Stimulated activated CD4-positive, alpha-beta T cell treated with anti-CD3 and anti-CD28 coated beads, Interleukin-2, amount 100 ng/mL, for 24 hours (primary cell): ENCODE data around the gene RPL36AL.
A peak's percentile ranks its signal among the peaks of the same experiment; 100 is the strongest.

Experiments
- DNase-seq, 2 donors: peaks; one replicate each; pipeline ENCODE4 v3.0.0-alpha.2; 2020

Gene RPL36AL

GRCh38 chr14:49617852-49618519 lies 2.4 kb downstream of the RPL36AL start:
- DNase-seq = no peak

- DNase-seq = no peak
These were observed 4.7 kb downstream of the RPL36AL start for GRCh38 chr14:49615776-49616175.

- DNase-seq = no peak
These were observed 6.2 kb downstream of the RPL36AL start for GRCh38 chr14:49614196-49614595.

- no peak for DNase-seq
These were observed 7.8 kb downstream of the RPL36AL start for GRCh38 chr14:49612671-49613070.

- DNase-seq = no peak
These were observed 8.2 kb downstream of the RPL36AL start for GRCh38 chr14:49612251-49612650.

GRCh38 chr14:49607583-49607982 lies 12.8 kb downstream of the RPL36AL start:
- DNase-seq = no peak

GRCh38 chr14:49598485-49599300 lies 21.7 kb downstream of the RPL36AL start, which contains the start of gene LRR1:
LRR1 (plus strand) TSS chr14:49598940; CDS start chr14:49599021, 81 bp downstream.
- peak; percentile 88 to 90 for DNase-seq

GRCh38 chr14:49598189-49598484 lies 22.3 kb downstream of the RPL36AL start:
- DNase-seq = no peak

GRCh38 chr14:49594347-49595091 lies 25.9 kb downstream of the RPL36AL start:
- no peak for DNase-seq

- no peak for DNase-seq
These were observed 27.4 kb downstream of the RPL36AL start for GRCh38 chr14:49593016-49593415.

GRCh38 chr14:49589387-49589786 lies 31.0 kb downstream of the RPL36AL start:
- no peak for DNase-seq

- DNase-seq = peak; percentile 65 to 70
These were observed 33.6 kb downstream of the RPL36AL start for GRCh38 chr14:49586673-49587460.

- peak; percentile 97 to 98 for DNase-seq
These were observed 34.4 kb downstream of the RPL36AL start, which contains the start of gene RPS29 for GRCh38 chr14:49585803-49586672. RPS29 (minus strand) TSS chr14:49586380; CDS start chr14:49586346, 34 bp downstream.

GRCh38 chr14:49584981-49585640 lies 35.3 kb downstream of the RPL36AL start:
- peak; percentile 43 to 54 for DNase-seq

GRCh38 chr14:49584058-49584457 lies 36.4 kb downstream of the RPL36AL start:
- peak in 1 of 2 donors; percentile 10 for DNase-seq

GRCh38 chr14:49583629-49584028 lies 36.8 kb downstream of the RPL36AL start:
- no peak for DNase-seq

- no peak for DNase-seq
These were observed 38.1 kb downstream of the RPL36AL start for GRCh38 chr14:49582113-49582977.

GRCh38 chr14:49581209-49582112 lies 39.0 kb downstream of the RPL36AL start:
- peak in 1 of 2 donors; percentile 11 for DNase-seq

GRCh38 chr14:49579841-49580240 lies 40.6 kb downstream of the RPL36AL start:
- no peak for DNase-seq
